H9 (cell line): Measurements from ENCODE around the gene TNKS2. TPM values are rescaled to one million over a fixed set of nuclear protein-coding genes. Genes with fewer than 3 reads are reported as not detected.
"Not testable (repeated sequence)": the region's sequence is repeated elsewhere in the genome, so short reads cannot be mapped to it uniquely, and the experiment has no call there.

Experiments
- DNase-seq: peaks from one replicate; pipeline ENCODE4 v3.0.0-alpha.2; 2017
- H2AFZ ChIP-seq: one replicate; pipeline ENCODE4 v1.6.1; 2013; ENCODE audit warnings: mild to moderate bottlenecking, low read length, control low read depth, moderate library complexity
- H2AK5ac ChIP-seq: 2 replicates; pipeline ENCODE4 v1.6.1; 2013; ENCODE audit warnings: low read length, control low read depth, mixed read lengths; ENCODE audit not compliant: insufficient read length
- H2BK120ac ChIP-seq: one replicate; pipeline ENCODE4 v1.6.1; 2013; ENCODE audit warnings: low read depth, mild to moderate bottlenecking, low read length, control low read depth, inconsistent platforms; ENCODE audit not compliant: poor library complexity, severe bottlenecking
- H2BK12ac ChIP-seq: 2 replicates; pipeline ENCODE4 v1.6.1; 2013; ENCODE audit warnings: low read length, control low read depth, mixed read lengths, low read depth; ENCODE audit not compliant: insufficient read length
- H2BK15ac ChIP-seq: 2 replicates; pipeline ENCODE4 v1.6.1; 2013; ENCODE audit warnings: low read depth, low read length, control low read depth
- H2BK20ac ChIP-seq: one replicate; pipeline ENCODE4 v1.6.1; 2013; ENCODE audit warnings: low read depth, mild to moderate bottlenecking, low read length, control low read depth, inconsistent platforms; ENCODE audit not compliant: poor library complexity, severe bottlenecking
- H2BK5ac ChIP-seq: 2 replicates; pipeline ENCODE4 v1.6.1; 2013; ENCODE audit warnings: low read length, control low read depth, mixed read lengths; ENCODE audit not compliant: insufficient read length
- H3K14ac ChIP-seq: 2 replicates; pipeline ENCODE4 v1.6.1; 2013; ENCODE audit warnings: low read length, control low read depth; ENCODE audit not compliant: insufficient read depth
- H3K18ac ChIP-seq: 2 replicates; pipeline ENCODE4 v1.6.1; 2013; ENCODE audit warnings: low read depth, mild to moderate bottlenecking, mixed read lengths, low read length, control low read depth; ENCODE audit not compliant: insufficient read length
- H3K23ac ChIP-seq: 2 replicates; pipeline ENCODE4 v1.6.1; 2013; ENCODE audit warnings: low read length, control low read depth, mixed read lengths, low read depth; ENCODE audit not compliant: insufficient read length
- H3K23me2 ChIP-seq: 2 replicates; pipeline ENCODE4 v1.6.1; 2013; ENCODE audit warnings: low read depth, mild to moderate bottlenecking, mixed read lengths, low read length, control low read depth; ENCODE audit not compliant: insufficient read length, poor library complexity, severe bottlenecking
- H3K27ac ChIP-seq: 2 replicates; pipeline ENCODE4 v1.5.1; 2013; ENCODE audit warnings: low read length, control low read depth, mixed read lengths, low read depth; ENCODE audit not compliant: insufficient read length
- H3K27me3 ChIP-seq: 2 replicates; pipeline ENCODE4 v1.6.1; 2013; ENCODE audit warnings: low read length, control low read depth, inconsistent platforms; ENCODE audit not compliant: insufficient read depth
- H3K4ac ChIP-seq: 2 replicates; pipeline ENCODE4 v1.6.1; 2013; ENCODE audit warnings: low read depth, mild to moderate bottlenecking, control low read depth, inconsistent platforms, low read length, moderate library complexity
- H3K4me1 ChIP-seq: 2 replicates; pipeline ENCODE4 v1.6.1; 2013; ENCODE audit warnings: low read length, control low read depth, inconsistent platforms; ENCODE audit not compliant: insufficient read depth
- H3K4me2 ChIP-seq: 2 replicates; pipeline ENCODE4 v1.6.1; 2013; ENCODE audit warnings: low read length, control low read depth, mixed read lengths; ENCODE audit not compliant: insufficient read length, insufficient read depth
- H3K56ac ChIP-seq: 2 replicates; pipeline ENCODE4 v1.6.1; 2013; ENCODE audit warnings: low read depth, mild to moderate bottlenecking, mixed read lengths, low read length, control low read depth; ENCODE audit not compliant: insufficient read length
- H3K79me1 ChIP-seq: 2 replicates; pipeline ENCODE4 v1.6.1; 2013; ENCODE audit warnings: low read depth, mild to moderate bottlenecking, moderate library complexity, low read length, control low read depth, inconsistent platforms; ENCODE audit not compliant: insufficient read depth, poor library complexity, severe bottlenecking
- H3K79me2 ChIP-seq: 2 replicates; pipeline ENCODE4 v1.6.1; 2013; ENCODE audit warnings: low read length, control low read depth, inconsistent platforms; ENCODE audit not compliant: insufficient read depth
- H3K9ac ChIP-seq: 2 replicates; pipeline ENCODE4 v1.6.1; 2013; ENCODE audit warnings: low read length, control low read depth, mixed read lengths; ENCODE audit not compliant: insufficient read length; ENCODE audit errors: extremely low read depth
- H3K9me3 ChIP-seq: one replicate; pipeline ENCODE4 v1.6.1; 2013; ENCODE audit warnings: low read depth, low read length, inconsistent platforms; ENCODE audit not compliant: control insufficient read depth
- H3T11ph ChIP-seq: one replicate; pipeline ENCODE4 v1.6.1; 2013; ENCODE audit warnings: mild to moderate bottlenecking, low read length, control low read depth, inconsistent platforms
- H4K20me1 ChIP-seq: one replicate; pipeline ENCODE4 v1.6.1; 2013; ENCODE audit not compliant: control insufficient read depth, insufficient read length, insufficient read depth
- H4K5ac ChIP-seq: 2 replicates; pipeline ENCODE4 v1.6.1; 2013; ENCODE audit warnings: low read depth, mild to moderate bottlenecking, mixed read lengths, low read length, control low read depth; ENCODE audit not compliant: insufficient read length
- H4K8ac ChIP-seq: replicated peaks from 2 replicates; pipeline ENCODE4 v1.6.1; 2013; ENCODE audit warnings: low read length, control low read depth, mixed read lengths, low read depth; ENCODE audit not compliant: insufficient read length
- H4K91ac ChIP-seq: 2 replicates; pipeline ENCODE4 v1.6.1; 2013; ENCODE audit warnings: low read depth, mild to moderate bottlenecking, moderate library complexity, mixed read lengths, low read length, control low read depth; ENCODE audit not compliant: insufficient read length
- H3K27ac Mint-ChIP-seq, 3 experiments: 2 replicates in 2 of 3; 3 replicates in 1 of 3; pipeline ENCODE4 v1.8.0; 2020 to 2021; ENCODE audit warnings: mixed read lengths in 3 of 3, mild to moderate bottlenecking in 1 of 3, moderate library complexity in 1 of 3
- H3K27me3 Mint-ChIP-seq: 2 replicates; pipeline ENCODE4 v1.8.0; 2021; ENCODE audit warnings: low read depth, mild to moderate bottlenecking, moderate library complexity, mixed read lengths
- H3K36me3 Mint-ChIP-seq, 3 experiments: 2 replicates in 2 of 3; 3 replicates in 1 of 3; pipeline ENCODE4 v1.8.0; 2020 to 2021; ENCODE audit warnings: low read depth in 3 of 3, mixed read lengths in 3 of 3; ENCODE audit not compliant: insufficient read depth in 1 of 3
- H3K4me1 Mint-ChIP-seq, 2 experiments: 2 replicates each; pipeline ENCODE4 v1.8.0; 2020; ENCODE audit warnings: mixed read lengths in 2 of 2
- H3K4me3 Mint-ChIP-seq, 2 experiments: 2 replicates in 1 of 2; 3 replicates in 1 of 2; pipeline ENCODE4 v1.8.0; 2020 to 2021; ENCODE audit warnings: mild to moderate bottlenecking in 2 of 2, mixed read lengths in 2 of 2, moderate library complexity in 1 of 2
- H3K9me3 Mint-ChIP-seq, 2 experiments: 2 replicates in 1 of 2; 3 replicates in 1 of 2; pipeline ENCODE4 v1.8.0; 2020; ENCODE audit warnings: mild to moderate bottlenecking in 2 of 2, mixed read lengths in 2 of 2, moderate library complexity in 1 of 2
- CTCF ChIP-seq: fragments of 200-600 bp; sonication (generic); conservative IDR thresholded peaks from 3 replicates; pipeline ENCODE4 v1.8.0; 2021; ENCODE audit warnings: antibody characterized with exemption, mild to moderate bottlenecking
- WGBS: extraction: QIAGEN DNeasy Blood & Tissue Kit; methylation state at CpG from one replicate; pipeline ENCODE4 v1.1.7; 2013; ENCODE audit warnings: missing lambda C conversion rate, low lambda C conversion rate, mixed read lengths; ENCODE audit not compliant: insufficient read length; ENCODE audit errors: extremely low coverage; 5-methylcytosine and 5-hydroxymethylcytosine counted together
- long read RNA-seq: library from polyadenylated mRNA; unstranded; transcript quantifications from one replicate; pipeline ENCODE4 v2.0.0, GENCODE V29; 2020
- total RNA-seq: library from RNA; stranded (reverse); gene quantifications from 2 replicates; pipeline ENCODE4 v1.2.1, GENCODE V29; 2021

Gene TNKS2
- total RNA-seq = 58.0 and 58.9 TPM in 2 replicates
- long read RNA-seq, full-length matches to known transcripts = 9 of 44 reads
- long read RNA-seq, partial matches to known transcripts = 30 of 44 reads
- long read RNA-seq, other reads (novel, unspliced or antisense) = 5 of 44 reads

GRCh38 chr10:91797874-91798648 lies at the start of gene TNKS2:
TNKS2 (plus strand) TSS chr10:91798426; CDS start chr10:91798691, 265 bp downstream.
- Mint-ChIP-seq H3K27me3 (no peaks in the 10 kb centered on the region; the same call in 1 of the 2 replicates), H3K36me3 (peaks cover 6 to 27% (median 23%) of the 10 kb centered on the region in 3 experiments; a peak in 5 of 7 replicates), H3K27ac (peak within 1 kb of the TSS; percentile 99 to 100 (median 99)), H3K4me1 (peaks cover 36 to 44% of the 10 kb centered on the region in 2 experiments), H3K4me3 (peak within 1 kb of the TSS; percentile 94), H3K9me3 (no peaks in the 10 kb centered on the region; a peak in 1 of 5 replicates)
- Histone ChIP-seq H3K79me1 (peaks cover 2% of the 10 kb centered on the region), H2BK120ac (no peak within 1 kb of the TSS), H3K9ac (peak within 1 kb of the TSS; percentile 95), H3K79me2 (peaks cover 29% of the 10 kb centered on the region; the same call in 1 of the 2 replicates), H3K18ac (peak within 1 kb of the TSS; percentile 93), H3K9me3 (no peaks in the 10 kb centered on the region), H3K4ac (no peak within 1 kb of the TSS; the same call in 1 of the 2 replicates), H2BK12ac (peak within 1 kb of the TSS; percentile 15), H3T11ph (peak within 1 kb of the TSS; percentile 81), H4K5ac (peak within 1 kb of the TSS; percentile 15), H3K23ac (no peak within 1 kb of the TSS), H3K27me3 (no peaks in the 10 kb centered on the region), H3K4me2 (peak within 1 kb of the TSS; percentile 99), H4K20me1 (no peaks in the 10 kb centered on the region), H4K91ac (no peak within 1 kb of the TSS), H2BK20ac (no peak within 1 kb of the TSS), H3K56ac (no peak within 1 kb of the TSS), H3K14ac (peak within 1 kb of the TSS; percentile 95), H2AFZ (no peak within 1 kb of the TSS), H3K27ac (peak within 1 kb of the TSS; percentile 85), H4K8ac (no peak within 1 kb of the TSS), H2BK5ac (peak within 1 kb of the TSS; percentile 5), H2AK5ac (no peak within 1 kb of the TSS), H3K4me1 (peaks cover 2% of the 10 kb centered on the region; the same call in 1 of the 2 replicates), H2BK15ac (peak within 1 kb of the TSS; percentile 7; the same call in 1 of the 2 replicates), H3K23me2 (peaks cover 4% of the 10 kb centered on the region)
- TF ChIP-seq CTCF = no peak
- peak; percentile 96 for DNase-seq
- WGBS = no CpG with 5 or more reads among the region's 64 CpGs

- not testable (repeated sequence) for H2AFZ ChIP-seq, DNase-seq, H3K79me1 ChIP-seq, H3K23ac ChIP-seq, H3K14ac ChIP-seq, H3K27ac ChIP-seq, H4K20me1 ChIP-seq, H2BK12ac ChIP-seq, H2AK5ac ChIP-seq, H4K91ac ChIP-seq, H3K79me2 ChIP-seq, H3K4me1 ChIP-seq, H3K27ac Mint-ChIP-seq, H3K18ac ChIP-seq, H2BK120ac ChIP-seq, H3K4me2 ChIP-seq, H2BK15ac ChIP-seq, H4K5ac ChIP-seq, H3K27me3 Mint-ChIP-seq, H3K23me2 ChIP-seq, H3K27me3 ChIP-seq, H2BK20ac ChIP-seq, H2BK5ac ChIP-seq, H3T11ph ChIP-seq, H3K9ac ChIP-seq, H3K4me3 Mint-ChIP-seq, H3K4me1 Mint-ChIP-seq, H4K8ac ChIP-seq, H3K9me3 ChIP-seq, H3K4ac ChIP-seq, H3K56ac ChIP-seq
- H3K9me3 Mint-ChIP-seq = peaks cover 13 to 23% of the 10 kb centered on the region in 2 experiments
- no CpG with 5 or more reads among the region's 20 CpGs for WGBS
- peaks cover 3 to 18% (median 5%) of the 10 kb centered on the region in 3 experiments; a peak in 6 of 7 replicates for H3K36me3 Mint-ChIP-seq
Observed at GRCh38 chr10:91749592-91749991, 48.6 kb upstream of the TNKS2 start.
